ENCODE results near the gene TMEM167B.
"Not testable (repeated sequence)": the region's sequence is repeated elsewhere in the genome, so short reads cannot be mapped to it uniquely, and the experiment has no call there.

Gene TMEM167B

GRCh38 chr1:109090196-109091077 lies at the start of gene TMEM167B:
TSS of gene TMEM167B (plus strand) at chr1:109090764. CDS start at chr1:109090873, 109 bp downstream.
- DNase-seq (ENCODE audit: low read depth in 2 of 2, low spot score in 1 of 2), result peak in 1 of 2 donors; percentile 74

GRCh38 chr1:109040989-109041620 lies 49.5 kb upstream of the TMEM167B start:
- DNase-seq (ENCODE audit: low read depth in 2 of 2, low spot score in 1 of 2), result peak in 1 of 2 donors; percentile 4

DNA sequence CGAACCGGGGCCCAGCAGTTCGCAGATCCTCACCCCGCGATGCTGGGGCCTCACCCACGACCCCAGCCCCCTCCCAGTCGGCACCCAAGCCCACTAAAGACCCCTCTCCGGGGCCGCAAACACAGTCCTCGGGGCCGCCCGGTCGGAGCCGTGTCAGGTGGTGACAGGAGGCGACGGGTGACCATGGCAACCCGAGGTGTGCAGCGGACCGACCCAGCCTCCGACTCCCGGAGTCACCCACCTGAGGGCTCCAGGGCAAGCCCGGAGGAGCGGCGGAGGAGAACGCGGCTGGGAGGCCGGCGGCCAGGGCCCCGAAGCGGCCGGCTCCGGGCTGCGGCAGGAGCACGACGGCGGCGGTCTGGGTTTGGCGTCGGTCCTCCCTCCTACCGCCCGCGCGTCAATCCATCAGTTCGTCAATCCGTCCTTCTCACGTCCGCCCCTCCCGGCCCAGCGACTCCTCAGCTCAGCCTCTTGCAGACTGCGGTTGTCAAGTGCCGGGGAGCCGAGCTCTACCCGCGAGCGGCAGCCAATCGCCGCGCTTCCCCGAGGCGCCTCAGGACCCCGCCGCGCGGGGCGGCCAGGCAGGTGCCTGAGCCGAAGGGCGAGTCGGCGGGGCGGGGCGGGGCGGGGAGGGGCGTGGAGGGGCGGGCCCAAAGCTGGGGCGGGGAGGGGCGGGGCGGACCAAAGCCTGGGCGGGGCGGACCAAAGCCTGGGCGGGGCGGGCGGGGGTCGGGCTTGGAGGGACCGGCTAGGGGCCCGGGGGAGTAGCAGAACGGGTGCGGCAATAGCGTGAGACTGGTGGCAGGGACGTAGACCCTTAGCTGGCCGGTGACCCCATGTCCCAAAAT lies 48.7 kb upstream of the TMEM167B start, which contains the start of gene WDR47:
WDR47 (minus strand) TSS at position 482 of the 848 bp plus-strand sequence. CDS start 18,590 bp downstream, outside the sequence.
- DNase-seq (ENCODE audit: low read depth in 2 of 2, low spot score in 1 of 2), result peak; percentile 88 to 92

DNA sequence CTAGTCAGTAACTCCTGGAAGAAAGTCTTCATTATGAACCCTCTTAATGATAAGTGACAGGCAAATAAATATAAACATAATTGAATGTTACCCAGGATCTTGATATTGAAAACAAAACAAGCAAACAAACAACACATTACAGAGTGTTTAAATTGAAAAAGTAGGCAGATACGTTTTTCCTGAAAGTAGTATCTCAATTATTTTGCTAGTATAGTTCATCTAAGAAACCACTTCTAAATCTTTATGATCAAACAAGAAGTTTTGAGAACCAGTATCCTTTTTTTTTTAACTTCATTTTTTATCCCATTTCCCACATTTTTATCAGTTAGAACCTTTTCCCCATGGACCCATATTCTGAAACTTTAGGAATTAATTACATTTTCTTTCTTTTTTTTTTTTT lies 45.0 kb upstream of the TMEM167B start:
- no peak for DNase-seq (ENCODE audit: low read depth in 2 of 2, low spot score in 1 of 2)

DNA sequence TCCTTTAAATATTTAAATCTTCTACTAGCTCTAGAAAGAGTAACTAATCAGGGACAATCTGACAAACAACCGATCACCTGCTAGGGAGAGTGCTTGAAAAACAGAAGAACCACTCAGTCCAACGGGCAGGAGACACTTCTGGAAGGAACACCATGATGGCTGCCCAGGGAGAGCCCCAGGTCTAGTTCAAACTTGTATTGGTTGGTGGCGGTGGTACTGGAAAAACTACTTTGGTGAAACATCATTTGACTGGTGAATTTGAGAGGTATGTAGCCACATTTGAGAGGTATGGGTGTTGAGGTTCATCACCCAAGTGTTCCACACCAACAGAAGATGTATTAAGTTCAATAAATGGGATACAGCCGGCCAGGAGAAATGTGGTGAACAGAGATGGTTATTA lies 43.9 kb upstream of the TMEM167B start:
- DNase-seq (ENCODE audit: low read depth in 2 of 2, low spot score in 1 of 2), result no peak

GRCh38 chr1:109047339-109047738 lies 43.2 kb upstream of the TMEM167B start:
- DNase-seq (ENCODE audit: low read depth in 2 of 2, low spot score in 1 of 2), result no peak

DNA sequence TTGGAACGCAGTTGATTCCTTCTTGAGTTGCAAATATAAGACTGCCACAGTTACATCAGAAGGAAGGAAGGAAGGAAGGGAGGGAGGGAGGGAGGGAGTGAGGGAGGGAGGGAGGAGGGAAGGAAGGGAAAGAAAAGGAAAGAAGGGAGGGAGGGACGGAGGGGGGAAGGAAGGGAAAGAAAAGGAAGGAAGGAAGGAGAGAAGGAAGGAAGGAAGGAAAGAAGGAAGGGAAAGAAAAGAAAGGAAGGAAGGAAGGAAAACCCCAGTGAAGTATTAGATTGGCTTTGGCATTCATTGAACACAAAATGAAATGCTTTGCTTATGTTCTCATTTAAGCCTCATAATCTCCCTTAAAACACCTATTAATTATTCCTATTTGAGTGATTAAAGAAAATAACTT lies 42.2 kb upstream of the TMEM167B start:
- no peak for DNase-seq (ENCODE audit: low read depth in 2 of 2, low spot score in 1 of 2)

- no peak for DNase-seq (ENCODE audit: low read depth in 2 of 2, low spot score in 1 of 2)
Observed at GRCh38 chr1:109050228-109050995, 40.2 kb upstream of the TMEM167B start.

GRCh38 chr1:109052145-109052544 lies 38.4 kb upstream of the TMEM167B start:
- DNase-seq (ENCODE audit: low read depth in 2 of 2, low spot score in 1 of 2), result not testable (repeated sequence)

- DNase-seq (ENCODE audit: low read depth in 2 of 2, low spot score in 1 of 2), result no peak
Observed at GRCh38 chr1:109056064-109056463, 34.5 kb upstream of the TMEM167B start.

GRCh38 chr1:109059026-109059425 lies 31.5 kb upstream of the TMEM167B start:
- no peak for DNase-seq (ENCODE audit: low read depth in 2 of 2, low spot score in 1 of 2)

- DNase-seq (ENCODE audit: low read depth in 2 of 2, low spot score in 1 of 2), result no peak
Observed at GRCh38 chr1:109060707-109061106, 29.9 kb upstream of the TMEM167B start.

DNA sequence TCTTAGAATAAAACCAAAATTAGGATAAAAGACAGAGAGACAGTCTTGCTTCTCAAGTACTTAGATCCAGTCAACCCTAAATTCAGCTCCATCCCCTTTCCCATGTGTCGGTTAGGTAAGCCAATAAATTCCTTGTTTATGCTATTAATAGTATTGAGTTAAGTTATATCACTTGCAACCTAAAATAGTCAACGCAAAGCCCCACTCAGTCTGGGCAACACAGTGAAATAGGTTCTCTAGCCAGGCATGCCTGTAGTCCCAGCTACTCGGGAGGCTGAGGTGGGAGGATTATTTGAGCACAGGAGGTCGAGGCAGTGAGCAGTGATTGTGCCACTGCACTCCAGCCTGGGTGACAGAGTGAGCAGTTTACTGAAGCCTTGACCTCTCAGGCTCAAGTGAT lies 29.4 kb upstream of the TMEM167B start:
- no peak for DNase-seq (ENCODE audit: low read depth in 2 of 2, low spot score in 1 of 2)

DNA sequence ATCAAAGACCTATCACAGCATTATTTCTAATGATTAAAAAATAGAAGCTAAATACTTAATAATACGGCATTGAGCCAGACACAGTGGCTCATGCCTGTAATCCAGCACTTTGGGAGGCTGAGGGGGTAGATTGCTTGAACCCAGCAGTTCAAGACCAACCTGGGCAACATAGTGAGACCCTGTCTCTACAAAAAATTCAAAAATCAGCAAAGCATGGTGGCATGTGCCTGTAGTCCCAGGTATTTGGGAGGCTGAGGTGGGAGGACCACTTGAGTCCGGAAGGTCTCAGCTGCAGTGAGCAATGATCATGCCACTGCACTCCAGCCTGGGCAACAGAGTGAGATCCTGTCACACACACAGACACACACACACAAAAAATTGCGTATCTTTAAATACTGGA lies 25.4 kb upstream of the TMEM167B start:
- DNase-seq (ENCODE audit: low read depth in 2 of 2, low spot score in 1 of 2), result no peak

DNA sequence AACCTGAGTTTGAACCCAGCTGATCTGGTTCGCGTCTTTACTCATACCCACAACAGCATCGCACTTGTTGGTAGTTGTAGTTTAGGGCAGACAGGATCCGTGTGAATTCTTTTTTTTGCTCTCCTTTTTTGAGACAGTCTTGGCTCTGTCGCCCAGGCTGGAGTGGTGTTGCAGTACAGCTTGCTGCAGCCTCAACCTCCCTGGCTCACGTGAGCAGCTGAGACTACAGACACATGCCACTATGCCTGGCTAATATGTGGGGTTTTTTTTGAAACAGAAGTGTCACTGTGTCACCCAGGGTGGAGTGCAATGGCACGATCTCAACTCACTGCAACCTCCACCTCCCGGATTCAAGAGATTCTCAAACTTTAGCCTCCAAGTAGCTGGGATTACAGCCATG lies 22.7 kb upstream of the TMEM167B start:
- DNase-seq (ENCODE audit: low read depth in 2 of 2, low spot score in 1 of 2), result no peak

DNA sequence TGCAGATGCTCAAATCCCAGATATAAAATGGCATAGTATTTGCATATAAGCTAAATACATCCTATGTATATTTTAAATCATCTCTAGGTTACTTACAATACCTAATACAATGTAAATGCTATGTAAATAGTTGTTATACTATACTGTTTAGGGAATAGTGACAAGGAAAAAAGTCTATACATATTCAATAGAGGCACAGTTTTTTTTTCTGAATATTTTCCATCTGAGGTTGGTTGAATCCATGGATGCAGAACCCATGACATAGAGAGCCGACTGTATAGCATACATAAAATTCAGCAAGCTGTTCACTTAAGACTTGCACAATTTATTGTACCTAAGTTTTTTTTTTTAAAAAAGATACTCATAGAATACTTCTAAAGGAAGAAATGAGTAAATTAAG lies 21.3 kb upstream of the TMEM167B start:
- DNase-seq (ENCODE audit: low read depth in 2 of 2, low spot score in 1 of 2), result no peak

DNA sequence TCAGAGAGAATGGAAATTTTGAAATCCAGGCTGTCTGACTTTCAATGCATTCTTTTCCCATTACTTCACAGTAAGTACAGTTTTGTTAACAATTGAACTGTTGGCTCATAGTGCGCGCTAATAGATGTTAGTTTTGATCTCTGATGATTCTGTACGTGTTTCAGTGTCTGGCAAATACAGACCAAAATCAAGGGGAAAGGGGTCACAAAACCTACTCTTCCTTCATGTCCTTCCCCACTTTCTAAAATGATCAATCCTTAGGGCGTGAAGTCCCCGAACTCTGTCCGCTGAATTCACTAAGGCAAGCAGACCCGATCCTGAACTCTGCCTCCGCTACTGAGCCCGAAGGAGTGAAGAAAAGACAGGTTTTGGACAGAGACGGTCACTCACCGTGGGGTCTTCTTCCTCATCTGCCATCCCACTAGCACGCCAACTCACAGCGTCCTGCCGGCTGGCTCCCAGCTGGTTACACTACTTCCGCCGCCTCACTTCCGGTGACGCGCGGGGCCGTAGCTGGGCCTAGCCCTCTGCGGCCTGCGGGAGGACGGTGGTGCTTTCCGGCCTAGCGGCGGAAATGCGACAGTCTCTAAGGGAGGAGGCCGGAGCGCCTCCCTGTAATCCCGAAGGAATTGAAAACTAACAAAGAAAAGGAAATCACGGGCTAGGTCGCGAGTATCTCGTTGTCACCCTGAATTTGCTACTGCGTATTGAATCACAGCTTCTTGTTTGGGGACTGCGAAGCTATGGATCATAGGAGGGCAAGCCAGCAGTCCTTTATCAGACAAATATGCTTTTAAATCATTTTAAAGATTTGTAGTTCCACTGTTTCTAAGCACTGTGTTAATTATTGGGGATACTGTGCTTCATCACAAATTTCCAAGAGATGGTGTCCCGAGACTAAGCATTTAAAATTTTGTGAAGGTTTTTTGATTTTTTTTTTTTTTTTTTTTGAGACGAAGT lies 14.8 kb upstream of the TMEM167B start, which contains the start of gene TAF13:
TAF13 (minus strand) TSS at position 473 of the 960 bp plus-strand sequence; CDS start at position 417, 56 bp downstream.
- peak; percentile 69 to 79 for DNase-seq (ENCODE audit: low read depth in 2 of 2, low spot score in 1 of 2)

GRCh38 chr1:109078317-109078716 lies 12.2 kb upstream of the TMEM167B start:
- no peak for DNase-seq (ENCODE audit: low read depth in 2 of 2, low spot score in 1 of 2)

- DNase-seq (ENCODE audit: low read depth in 2 of 2, low spot score in 1 of 2), result no peak
Observed at GRCh38 chr1:109079240-109079622, 11.3 kb upstream of the TMEM167B start.

Measured in stimulated activated CD8-positive, alpha-beta memory T cell treated with anti-CD3 and anti-CD28 coated beads, Interleukin-4, amount 100 ng/mL, for 1 hour (primary cell).